Ovary (tissue), 3 donors: ENCODE measurements around the gene CERS5.

Experiments
- CTCF ChIP-seq, 3 donors: fragments of 450-650 bp in 2 of 3; fragments of 200-600 bp in 1 of 3; IDR thresholded peaks; one replicate each; pipeline versions ENCODE4 v1.5.1 to v1.8.0; 2016 to 2022; ENCODE audit warnings: antibody characterized with exemption in 3 of 3, mild to moderate bottlenecking in 1 of 3
- EP300 ChIP-seq: sonication (generic); formaldehyde crosslinking; IDR thresholded peaks from one replicate; pipeline ENCODE4 v1.6.1; 2017; ENCODE audit warnings: antibody characterized with exemption
- POLR2A ChIP-seq: fragments of 450-650 bp; IDR thresholded peaks from one replicate; pipeline ENCODE4 v1.6.1; 2017; ENCODE audit warnings: antibody characterized with exemption, mild to moderate bottlenecking, moderate library complexity
- donor health status: DM: no; HTN: no; CAD: no.

- TF ChIP-seq CTCF (IDR thresholded peaks at IDR 0.05), result peak; percentile 41 to 78 (median 77)
- TF ChIP-seq POLR2A, result peak; percentile 16
- no peak for TF ChIP-seq EP300
Observed at GRCh38 chr12:50174971-50175715, 8.0 kb upstream of the CERS5 start.
